HG03469 (cell line): ENCODE results near the gene LDHD.
"Not testable (repeated sequence)": the region's sequence is repeated elsewhere in the genome, so short reads cannot be mapped to it uniquely, and the experiment has no call there.

Experiments
- ATAC-seq: cut with Tn5 transposase; IDR thresholded peaks from one replicate; pipeline ENCODE4 v1.9.1; 2021; ENCODE audit warnings: mild to moderate bottlenecking, moderate library complexity, moderate number of reproducible peaks; ENCODE audit not compliant: unreplicated experiment

LDHD gene

GRCh38 chr16:75116081-75116910, at the start of gene LDHD:
LDHD (minus strand) TSS chr16:75116780; CDS start chr16:75116720, 60 bp downstream.
- no peak for ATAC-seq

GRCh38 chr16:75160386-75160785, 43.8 kb upstream of the LDHD start:
- no peak for ATAC-seq

GRCh38 chr16:75152635-75153034, 36.1 kb upstream of the LDHD start:
- no peak for ATAC-seq

GRCh38 chr16:75151798-75152197, 35.2 kb upstream of the LDHD start:
- ATAC-seq = no peak

GRCh38 chr16:75148311-75149195, 32.0 kb upstream of the LDHD start, which contains the start of gene ZFP1:
ZFP1 (plus strand) TSS chr16:75148524; CDS start chr16:75152952, 4,428 bp downstream.
- peak; percentile 64 for ATAC-seq

- ATAC-seq = no peak
Observed at GRCh38 chr16:75147968-75148310, 31.4 kb upstream of the LDHD start.

- ATAC-seq = no peak
Observed at GRCh38 chr16:75143941-75144340, 27.4 kb upstream of the LDHD start.

GRCh38 chr16:75139498-75139897, 22.9 kb upstream of the LDHD start:
- ATAC-seq = no peak

- no peak for ATAC-seq
Observed at GRCh38 chr16:75138636-75139035, 22.1 kb upstream of the LDHD start.

- no peak for ATAC-seq
Observed at GRCh38 chr16:75138233-75138632, 21.7 kb upstream of the LDHD start.

GRCh38 chr16:75131081-75131480, 14.5 kb upstream of the LDHD start:
- no peak for ATAC-seq

- no peak for ATAC-seq
Observed at GRCh38 chr16:75130150-75130771, 13.7 kb upstream of the LDHD start.

GRCh38 chr16:75129421-75130149, 13.0 kb upstream of the LDHD start:
- not testable (repeated sequence) for ATAC-seq

- no peak for ATAC-seq
Observed at GRCh38 chr16:75127713-75128415, 11.3 kb upstream of the LDHD start.

- no peak for ATAC-seq
Observed at GRCh38 chr16:75122609-75123008, 6.0 kb upstream of the LDHD start.

GRCh38 chr16:75121949-75122568, 5.5 kb upstream of the LDHD start:
- ATAC-seq = no peak

- ATAC-seq = no peak
Observed at GRCh38 chr16:75120253-75120652, 3.7 kb upstream of the LDHD start.

- ATAC-seq = no peak
Observed at GRCh38 chr16:75118943-75119539, 2.5 kb upstream of the LDHD start.

- ATAC-seq = no peak
Observed at GRCh38 chr16:75116911-75117245, 298 bp upstream of the LDHD start.
